ENCODE data around the gene SEMA6D. TPM values are rescaled to one million over a fixed set of nuclear protein-coding genes. Genes with fewer than 3 reads are reported as not detected.

The SEMA6D gene
- total RNA-seq, 4 donors from 2014 or later: 9.3 to 17.7 (median 14.3) TPM

DNA sequence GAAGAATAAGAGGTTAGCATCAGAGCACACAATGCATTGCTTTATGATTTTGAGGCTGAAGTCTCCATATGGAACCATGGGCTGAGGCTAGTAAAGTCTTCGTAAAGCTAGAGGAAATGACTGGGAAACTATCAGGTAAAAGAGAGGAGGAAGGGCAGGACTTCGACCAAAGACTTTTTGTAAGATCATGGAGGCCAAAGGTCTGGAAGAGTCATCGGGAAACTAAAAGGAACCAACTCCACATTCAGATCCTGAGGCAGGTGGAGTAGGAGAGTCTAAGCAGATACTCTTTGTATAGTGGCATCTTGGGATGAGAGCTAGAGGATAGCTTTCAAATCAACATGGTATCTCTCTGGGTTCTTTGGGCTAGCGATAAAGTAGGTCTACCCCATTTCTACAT lies 36.3 kb downstream of the SEMA6D start:
- TF ChIP-seq POLR2A (IDR thresholded peaks at IDR 0.05) (no peak), CTCF (IDR thresholded peaks at IDR 0.05) (no peak)
- Histone ChIP-seq H3K9me3 (no peaks in the 10 kb centered on the region), H3K4me1 (peaks cover 0 to 24% of the 10 kb centered on the region in 2 donors), H3K27me3 (no peaks in the 10 kb centered on the region), H3K36me3 (no peaks in the 10 kb centered on the region), H3K4me3 (replicated peaks in 1 of 3) (no peak overlapping the region), H3K27ac (no peak overlapping the region)
- DNase-seq: no peak
- WGBS, 2 donors: 94 to 95% methylated on average over 4 of the region's 4 CpGs
- intact Hi-C loops (cut with DNase I): no loop called here

DNA sequence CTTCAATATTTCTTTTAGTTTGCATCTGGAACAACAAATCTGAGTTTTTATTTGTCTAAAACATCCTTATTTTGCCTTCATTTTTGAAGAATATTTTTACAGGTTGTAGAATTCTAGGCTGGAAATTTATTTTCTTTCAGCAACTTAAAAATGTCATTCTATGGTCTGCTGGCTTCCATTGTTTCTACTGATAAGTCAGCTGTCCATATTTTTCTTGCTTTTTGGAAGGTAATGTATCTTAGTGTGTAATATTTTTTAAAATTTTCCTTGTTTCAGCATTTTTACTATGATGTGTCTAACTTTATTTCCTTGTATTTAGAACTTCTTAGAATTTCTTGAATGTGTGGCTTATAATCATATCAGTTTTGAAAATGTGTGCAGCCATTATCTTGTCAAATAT lies 37.0 kb downstream of the SEMA6D start:
- TF ChIP-seq CTCF (IDR thresholded peaks at IDR 0.05) (no peak), POLR2A (IDR thresholded peaks at IDR 0.05) (no peak)
- no peak overlapping the region for H3K4me3 ChIP-seq (replicated peaks in 1 of 3)
- no peaks in the 10 kb centered on the region for H3K36me3 ChIP-seq
- no peak for DNase-seq
- H3K27ac ChIP-seq: no peak overlapping the region
- H3K27me3 ChIP-seq: no peaks in the 10 kb centered on the region
- no peaks in the 10 kb centered on the region for H3K9me3 ChIP-seq
- peaks cover 0 to 31% of the 10 kb centered on the region in 2 donors for H3K4me1 ChIP-seq
- intact Hi-C loops (cut with DNase I): no loop called here

DNA sequence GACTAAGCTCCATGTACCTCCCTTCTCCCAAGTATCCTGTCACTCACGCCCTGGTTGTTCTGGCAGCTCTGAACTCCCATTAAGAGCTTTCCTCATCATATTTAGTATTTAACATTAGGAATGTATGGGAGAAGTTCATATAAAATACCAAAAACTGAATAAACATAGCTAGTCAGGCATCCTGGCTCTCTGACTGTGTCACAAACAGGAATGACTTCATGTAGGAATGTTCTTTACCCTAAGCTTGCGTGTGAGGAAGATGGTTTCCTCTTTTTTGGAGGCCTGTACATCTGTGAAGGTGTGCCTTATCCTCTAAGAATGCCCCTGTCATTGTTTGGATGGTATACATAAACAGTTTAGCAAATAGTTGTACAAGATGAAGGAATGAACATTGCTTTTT lies 38.6 kb downstream of the SEMA6D start:
- H3K9me3 ChIP-seq: no peaks in the 10 kb centered on the region
- intact Hi-C loops (cut with DNase I): no loop called here
- H3K27me3 ChIP-seq: no peaks in the 10 kb centered on the region
- 88 to 97% methylated on average over 2 of the region's 2 CpGs for WGBS, 2 donors
- no peaks in the 10 kb centered on the region for H3K36me3 ChIP-seq
- no peak for TF ChIP-seq CTCF (IDR thresholded peaks at IDR 0.05)
- TF ChIP-seq POLR2A (IDR thresholded peaks at IDR 0.05): no peak
- H3K27ac ChIP-seq: no peak overlapping the region
- DNase-seq: no peak
- H3K4me1 ChIP-seq: peaks cover 0 to 20% of the 10 kb centered on the region in 2 donors
- no peak overlapping the region for H3K4me3 ChIP-seq (replicated peaks in 1 of 3)

DNA sequence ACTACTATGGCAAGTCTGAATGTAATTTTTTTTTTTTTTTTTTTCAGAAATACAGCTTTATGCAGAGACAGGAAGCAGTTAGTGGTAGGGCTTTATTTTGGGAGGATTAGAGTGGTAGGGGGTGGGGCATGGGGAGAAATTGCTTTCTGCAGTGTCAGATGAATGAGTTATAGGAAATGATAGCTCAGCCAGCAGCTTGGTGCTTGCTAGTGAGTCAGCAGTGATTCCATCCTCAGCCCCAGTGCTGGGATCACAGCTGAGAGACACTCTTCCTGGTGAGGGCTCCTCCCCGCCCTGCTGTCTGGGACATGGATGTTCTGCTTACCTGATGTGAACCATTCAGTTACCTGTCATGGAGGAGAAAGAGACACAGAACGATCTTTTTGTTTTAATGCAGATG lies 39.6 kb downstream of the SEMA6D start:
- no peak for DNase-seq
- H3K4me1 ChIP-seq: peaks cover 0 to 16% of the 10 kb centered on the region in 2 donors
- no peak overlapping the region for H3K4me3 ChIP-seq (replicated peaks in 1 of 3)
- no peaks in the 10 kb centered on the region for H3K9me3 ChIP-seq
- no peak for TF ChIP-seq POLR2A (IDR thresholded peaks at IDR 0.05)
- no peak for TF ChIP-seq CTCF (IDR thresholded peaks at IDR 0.05)
- 87 to 93% methylated on average over 2 of the region's 2 CpGs for WGBS, 2 donors
- H3K27me3 ChIP-seq: no peaks in the 10 kb centered on the region
- peaks cover 0 to 1% of the 10 kb centered on the region in 2 donors for H3K36me3 ChIP-seq
- no peak overlapping the region for H3K27ac ChIP-seq
- intact Hi-C loops (cut with DNase I): no loop called here

DNA sequence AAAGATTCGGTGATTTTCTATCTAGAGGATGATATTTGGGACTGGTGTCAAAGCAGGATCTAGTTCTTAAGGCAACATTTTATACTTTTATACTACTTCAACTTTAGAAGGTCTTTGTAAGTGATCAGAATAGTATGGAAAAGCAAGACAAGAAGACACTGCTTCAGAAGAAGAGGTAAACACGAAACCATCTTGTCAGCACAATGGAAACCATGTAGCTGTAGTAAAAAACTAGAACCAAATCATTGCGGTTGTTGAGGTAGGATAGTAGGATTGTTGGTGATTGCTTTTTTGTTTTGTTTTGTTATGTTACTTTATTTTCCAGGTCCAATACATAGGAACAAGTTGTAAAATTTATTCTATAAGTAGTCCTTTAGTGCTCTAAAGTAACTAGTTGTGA lies 40.0 kb downstream of the SEMA6D start:
- TF ChIP-seq POLR2A (IDR thresholded peaks at IDR 0.05) (no peak), CTCF (IDR thresholded peaks at IDR 0.05) (no peak)
- intact Hi-C loops (cut with DNase I): no loop called here

More for the DNA sequence above, 40.0 kb downstream of the SEMA6D start:
- peaks cover 0 to 16% of the 10 kb centered on the region in 2 donors for H3K4me1 ChIP-seq
- no peak overlapping the region for H3K27ac ChIP-seq
- no peak for DNase-seq
- 72 to 92% methylated on average over 3 of the region's 3 CpGs for WGBS, 2 donors
- no peaks in the 10 kb centered on the region for H3K27me3 ChIP-seq
- no peaks in the 10 kb centered on the region for H3K9me3 ChIP-seq
- no peak overlapping the region for H3K4me3 ChIP-seq (replicated peaks in 1 of 3)
- H3K36me3 ChIP-seq: peaks cover 0 to 6% of the 10 kb centered on the region in 2 donors
